T47D (cell line): ENCODE measurements around the gene ZNF79.

Experiments used
- DNase-seq, 2 experiments: peaks; one replicate each; pipeline versions ENCODE4 v3.0.0 to v3.0.0-alpha.2; 2011 to 2012; ENCODE audit warnings: low read depth in 1 of 2, low spot score in 1 of 2
- JUND ChIP-seq: IDR thresholded peaks from 2 replicates; pipeline ENCODE4 v1.6.1; 2012; ENCODE audit warnings: low read depth
- in situ Hi-C: cut with HindIII; loops from 2 replicates; pipeline ENCODE4 v1.10.0; 2016; ENCODE audit warnings: low sequenced_read_pairs, low pct_unique_long_range_greater_than_20kb

ZNF79 gene

GRCh38 chr9:127445851-127446712 is 21.9 kb downstream of the ZNF79 start:
- in situ Hi-C loops, result no loop called here
- no peak; the same call in 1 of the 2 replicates for TF ChIP-seq JUND
- peak in 1 of 2 experiments; percentile 63 for DNase-seq

DNA sequence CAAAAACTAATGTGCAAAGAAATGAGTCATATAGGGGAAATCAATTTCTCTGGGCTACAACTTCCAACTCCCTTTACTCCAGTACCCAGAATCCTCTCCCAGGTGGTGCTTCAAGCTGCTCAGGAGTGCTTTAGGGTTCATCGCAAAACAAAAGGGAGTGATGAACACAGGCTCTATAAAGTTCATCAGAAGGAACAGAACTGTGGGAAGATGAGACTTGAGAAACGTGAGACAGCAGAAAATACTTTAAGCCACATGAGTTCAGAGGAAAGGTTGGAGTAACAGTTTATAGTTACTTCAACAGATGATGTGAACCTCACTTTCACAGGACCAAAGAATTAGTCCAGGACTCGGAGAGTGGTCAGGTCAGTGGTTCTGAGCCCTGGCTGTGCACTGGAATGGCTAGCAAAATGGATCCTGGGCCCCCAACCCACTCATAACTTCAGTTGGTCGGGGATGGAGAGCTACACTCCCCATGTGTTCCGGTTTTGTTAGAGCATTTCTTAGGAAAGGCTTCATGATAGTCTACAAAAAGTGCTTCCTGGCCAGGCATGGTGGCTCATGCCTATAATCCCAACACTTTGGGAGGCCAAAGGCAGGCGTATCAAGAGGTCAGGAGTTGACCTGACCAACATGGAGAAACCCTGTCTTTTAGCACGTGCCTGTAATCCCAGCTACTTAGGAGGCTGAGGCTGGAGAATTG is 22.7 kb downstream of the ZNF79 start:
- TF ChIP-seq JUND, result no peak; the same call in 1 of the 2 replicates
- in situ Hi-C loops, result no loop called here
- DNase-seq, result peak in 1 of 2 experiments; percentile 39

GRCh38 chr9:127447416-127448111 is 23.4 kb downstream of the ZNF79 start:
- TF ChIP-seq JUND, result no peak
- in situ Hi-C loops, result no loop called here
- DNase-seq, result no peak

DNA sequence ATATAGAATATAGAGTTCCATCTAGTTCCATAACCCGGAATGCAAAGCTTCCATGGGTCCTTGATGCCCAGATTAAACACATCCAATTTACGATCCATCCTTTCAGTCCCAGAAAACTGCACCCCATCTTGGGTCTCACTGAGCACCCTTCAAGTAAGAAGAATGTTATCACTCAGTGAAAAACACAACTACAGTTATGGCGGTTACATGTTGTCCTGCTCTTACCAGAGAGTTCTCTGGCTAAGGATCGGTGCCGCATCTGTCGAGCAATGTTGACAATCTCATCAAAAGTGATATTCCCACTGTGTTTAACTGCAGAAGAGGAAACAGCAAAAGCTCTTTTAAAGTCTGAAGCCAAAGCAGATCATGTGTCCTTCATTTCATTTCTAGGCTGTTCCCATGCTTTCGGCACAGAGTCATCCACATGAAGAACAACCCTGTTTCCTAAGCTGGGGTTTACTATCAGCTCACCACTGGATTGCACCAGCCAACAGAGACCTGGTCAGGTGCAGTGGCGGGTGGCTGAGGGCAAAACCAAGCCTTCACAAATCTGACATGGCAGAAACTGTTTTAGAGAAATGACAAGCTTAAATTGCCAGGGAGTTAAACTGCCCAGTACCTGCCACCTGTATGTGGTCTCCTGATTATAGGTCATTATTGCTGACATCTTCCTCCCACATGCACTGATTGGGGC is 24.1 kb downstream of the ZNF79 start:
- peak in 1 of 2 experiments; percentile 18 for DNase-seq
- TF ChIP-seq JUND, result no peak
- in situ Hi-C loops, result no loop called here

DNA sequence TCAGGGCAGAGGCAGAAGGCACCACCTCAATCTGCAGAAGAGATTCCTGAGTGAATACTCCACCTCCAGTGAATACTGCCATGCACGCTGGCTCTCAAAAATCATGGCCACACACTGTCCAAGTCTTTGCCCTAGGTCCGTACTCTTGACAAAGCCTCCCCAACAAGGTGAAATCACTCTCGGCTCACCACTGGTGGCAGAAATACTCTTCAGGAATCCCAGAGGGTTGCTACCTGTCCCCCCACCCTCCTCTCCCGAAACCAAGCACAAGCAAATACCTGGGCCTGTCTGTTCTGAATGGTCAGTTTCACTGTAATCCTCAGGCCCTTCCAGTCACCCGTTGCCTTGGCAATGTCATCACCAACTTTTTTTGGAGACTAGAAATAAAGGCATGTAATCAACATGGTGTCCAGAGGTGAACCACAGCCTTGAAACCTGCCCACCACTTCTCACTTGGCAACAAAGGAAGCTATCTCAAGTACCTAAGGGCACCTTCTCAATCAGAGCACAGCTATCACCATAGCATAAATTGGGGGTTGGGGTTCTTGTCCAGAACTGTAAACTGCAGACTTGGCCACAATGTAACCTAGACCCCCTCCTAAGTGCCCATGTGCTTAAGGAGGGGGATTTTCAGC is 25.3 kb downstream of the ZNF79 start:
- DNase-seq, result peak in 1 of 2 experiments; percentile 28
- no peak for TF ChIP-seq JUND
- in situ Hi-C loops, result no loop called here

DNA sequence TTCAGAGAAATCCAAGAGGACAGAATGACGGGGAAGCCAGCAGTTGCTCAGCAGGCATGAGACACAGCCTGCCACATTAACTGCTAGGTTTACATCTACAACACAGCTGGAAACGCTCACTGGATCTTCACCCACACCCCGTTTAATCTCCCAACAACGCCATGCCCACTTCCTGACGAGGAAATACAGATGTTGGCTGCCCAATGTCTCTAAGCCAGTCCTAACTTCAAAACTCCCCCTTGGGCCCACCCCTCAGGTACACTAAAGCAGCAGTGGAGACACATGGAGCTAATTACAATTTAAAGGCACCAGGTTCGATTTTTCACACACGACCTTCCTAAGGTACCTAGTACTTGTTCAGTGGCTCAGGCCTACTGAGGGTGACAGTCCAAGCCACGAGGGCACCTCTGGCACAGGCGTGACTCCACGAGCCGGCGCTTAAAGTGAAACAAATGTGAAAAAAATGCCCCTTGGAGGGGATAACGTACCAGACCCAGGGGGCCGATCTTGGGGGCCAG is 26.1 kb downstream of the ZNF79 start:
- TF ChIP-seq JUND, result no peak
- peak in 1 of 2 experiments; percentile 20 for DNase-seq

GRCh38 chr9:127450830-127451607 is 26.8 kb downstream of the ZNF79 start, which contains the start of the genes LRSAM1 and RPL12:
LRSAM1 (plus strand) TSS chr9:127451510; CDS start chr9:127454528, 3,018 bp downstream.
RPL12 (minus strand) TSS chr9:127451406; CDS start chr9:127451317, 89 bp downstream.
- in situ Hi-C loops, result no loop called here
- TF ChIP-seq JUND, result no peak

More for the DNA sequence above, 26.1 kb downstream of the ZNF79 start:
- in situ Hi-C loops, result no loop called here

GRCh38 chr9:127451608-127451857 is 27.4 kb downstream of the ZNF79 start:
- no peak for TF ChIP-seq JUND
- no peak for DNase-seq
- in situ Hi-C loops, result no loop called here

More at GRCh38 chr9:127450830-127451607, 26.8 kb downstream of the ZNF79 start, which contains the start of the genes LRSAM1 and RPL12:
- DNase-seq, result peak; percentile 94 to 98

- no peak for TF ChIP-seq JUND
- DNase-seq, result peak; percentile 78 to 91
- in situ Hi-C loops, result no loop called here
These were observed 27.9 kb downstream of the ZNF79 start for GRCh38 chr9:127451858-127452656.

DNA sequence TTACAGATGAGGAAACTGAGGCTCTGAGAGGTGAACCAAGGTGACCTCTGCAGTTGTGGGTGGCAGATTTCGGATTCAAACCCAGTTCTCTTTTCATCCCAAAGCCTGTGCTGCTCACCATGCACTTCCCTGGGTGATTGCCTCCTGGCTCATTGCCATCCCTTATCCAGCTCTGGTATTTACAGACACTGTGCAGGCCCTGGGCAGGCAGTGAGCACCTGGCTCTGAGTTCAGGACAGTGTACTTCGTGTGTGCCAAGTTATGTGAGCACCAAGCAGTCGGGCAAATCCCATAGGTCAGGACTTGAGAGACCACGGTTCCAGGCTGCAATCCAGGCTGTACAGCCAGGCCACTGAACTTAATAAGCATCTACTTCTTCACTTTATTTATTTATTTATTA is 28.5 kb downstream of the ZNF79 start:
- in situ Hi-C loops, result no loop called here
- DNase-seq, result peak in 1 of 2 experiments; percentile 81
- no peak for TF ChIP-seq JUND
